CD4-positive, alpha-beta T cell treated with Interleukin-17A for 4 hours (primary cell): Measurements from ENCODE around the gene ACTL10.

Experiments
- DNase-seq: peaks from one replicate; pipeline ENCODE4 v3.0.0-alpha.2; 2020; ENCODE audit warnings: mixed read lengths

ACTL10 gene

GRCh38 chr20:33650111-33650752 is 16.5 kb upstream of the ACTL10 start:
- no peak for DNase-seq

GRCh38 chr20:33650753-33651561 is 15.8 kb upstream of the ACTL10 start:
- DNase-seq, result no peak

- no peak for DNase-seq
Observed at GRCh38 chr20:33651562-33652048, 15.1 kb upstream of the ACTL10 start.

GRCh38 chr20:33653218-33653899 is 13.4 kb upstream of the ACTL10 start:
- peak; percentile 63 for DNase-seq

GRCh38 chr20:33653900-33654596 is 12.7 kb upstream of the ACTL10 start:
- DNase-seq, result no peak

GRCh38 chr20:33654680-33655161 is 12.0 kb upstream of the ACTL10 start:
- DNase-seq, result no peak

- DNase-seq, result no peak
Observed at GRCh38 chr20:33655164-33655563, 11.6 kb upstream of the ACTL10 start.

GRCh38 chr20:33656010-33656782 is 10.5 kb upstream of the ACTL10 start:
- DNase-seq, result no peak

- no peak for DNase-seq
Observed at GRCh38 chr20:33656783-33657703, 9.7 kb upstream of the ACTL10 start.

GRCh38 chr20:33657704-33658095 is 9.0 kb upstream of the ACTL10 start:
- DNase-seq, result no peak

GRCh38 chr20:33658510-33658909 is 8.2 kb upstream of the ACTL10 start:
- DNase-seq, result no peak

- no peak for DNase-seq
Observed at GRCh38 chr20:33658929-33659328, 7.8 kb upstream of the ACTL10 start.

GRCh38 chr20:33659341-33660034 is 7.3 kb upstream of the ACTL10 start:
- DNase-seq, result no peak

GRCh38 chr20:33660035-33660684 is 6.6 kb upstream of the ACTL10 start:
- DNase-seq, result no peak

- no peak for DNase-seq
Observed at GRCh38 chr20:33660685-33661058, 6.1 kb upstream of the ACTL10 start.

- no peak for DNase-seq
Observed at GRCh38 chr20:33662172-33662571, 4.6 kb upstream of the ACTL10 start, which contains the start of gene C20orf144. Gene C20orf144 (plus strand): TSS chr20:33662327. CDS start chr20:33662346, 19 bp downstream.

GRCh38 chr20:33663161-33664084 is 3.3 kb upstream of the ACTL10 start:
- peak; percentile 93 for DNase-seq

GRCh38 chr20:33664085-33664761 is 2.5 kb upstream of the ACTL10 start:
- no peak for DNase-seq
